ENCODE measurements around the gene ANKS1B. TPM values are rescaled to one million over a fixed set of nuclear protein-coding genes. Genes with fewer than 3 reads are reported as not detected.

Gene ANKS1B
- total and polyA plus RNA-seq, 10 of the 15 experiments (the other 5 are each of a cell fraction or from before 2014, with no cell fraction given): 0.16 to 1.3 (median 0.82) TPM; not detected in 7

- TF ChIP-seq IRF5 (IDR thresholded peaks at IDR 0.05; ENCODE audit: borderline replicate concordance) (no peak), RUNX3 (IDR thresholded peaks at IDR 0.05; ENCODE audit: low read length) (peak; percentile 96), HCFC1 (IDR thresholded peaks at IDR 0.05; ENCODE audit: low read length) (no peak), MXI1 (IDR thresholded peaks at IDR 0.05; ENCODE audit: low read depth, low read length) (no peak), E2F4 (IDR thresholded peaks at IDR 0.05; ENCODE audit: low read depth, low read length) (no peak), BCL3 (IDR thresholded peaks at IDR 0.05; ENCODE audit: borderline replicate concordance, insufficient read depth, low read depth, low read length, poor library complexity, severe bottlenecking) (no peak), CHD2 (IDR thresholded peaks at IDR 0.05; ENCODE audit: borderline replicate concordance, low read depth, low read length) (no peak), CBX3 (IDR thresholded peaks at IDR 0.05; ENCODE audit: borderline replicate concordance, low read depth) (no peak), SIN3A (IDR thresholded peaks at IDR 0.05; ENCODE audit: low read depth, low read length) (no peak), CBX5 (IDR thresholded peaks at IDR 0.05; ENCODE audit: low read depth) (no peak), HDAC2 (IDR thresholded peaks at IDR 0.05) (no peak), WRNIP1 (IDR thresholded peaks at IDR 0.05; ENCODE audit: borderline replicate concordance, low read depth, low read length) (no peak), CHD4 (IDR thresholded peaks at IDR 0.05) (no peak), TCF7 (IDR thresholded peaks at IDR 0.05; ENCODE audit: borderline replicate concordance) (no peak)
- TF ChIP-seq, protein P1, sequence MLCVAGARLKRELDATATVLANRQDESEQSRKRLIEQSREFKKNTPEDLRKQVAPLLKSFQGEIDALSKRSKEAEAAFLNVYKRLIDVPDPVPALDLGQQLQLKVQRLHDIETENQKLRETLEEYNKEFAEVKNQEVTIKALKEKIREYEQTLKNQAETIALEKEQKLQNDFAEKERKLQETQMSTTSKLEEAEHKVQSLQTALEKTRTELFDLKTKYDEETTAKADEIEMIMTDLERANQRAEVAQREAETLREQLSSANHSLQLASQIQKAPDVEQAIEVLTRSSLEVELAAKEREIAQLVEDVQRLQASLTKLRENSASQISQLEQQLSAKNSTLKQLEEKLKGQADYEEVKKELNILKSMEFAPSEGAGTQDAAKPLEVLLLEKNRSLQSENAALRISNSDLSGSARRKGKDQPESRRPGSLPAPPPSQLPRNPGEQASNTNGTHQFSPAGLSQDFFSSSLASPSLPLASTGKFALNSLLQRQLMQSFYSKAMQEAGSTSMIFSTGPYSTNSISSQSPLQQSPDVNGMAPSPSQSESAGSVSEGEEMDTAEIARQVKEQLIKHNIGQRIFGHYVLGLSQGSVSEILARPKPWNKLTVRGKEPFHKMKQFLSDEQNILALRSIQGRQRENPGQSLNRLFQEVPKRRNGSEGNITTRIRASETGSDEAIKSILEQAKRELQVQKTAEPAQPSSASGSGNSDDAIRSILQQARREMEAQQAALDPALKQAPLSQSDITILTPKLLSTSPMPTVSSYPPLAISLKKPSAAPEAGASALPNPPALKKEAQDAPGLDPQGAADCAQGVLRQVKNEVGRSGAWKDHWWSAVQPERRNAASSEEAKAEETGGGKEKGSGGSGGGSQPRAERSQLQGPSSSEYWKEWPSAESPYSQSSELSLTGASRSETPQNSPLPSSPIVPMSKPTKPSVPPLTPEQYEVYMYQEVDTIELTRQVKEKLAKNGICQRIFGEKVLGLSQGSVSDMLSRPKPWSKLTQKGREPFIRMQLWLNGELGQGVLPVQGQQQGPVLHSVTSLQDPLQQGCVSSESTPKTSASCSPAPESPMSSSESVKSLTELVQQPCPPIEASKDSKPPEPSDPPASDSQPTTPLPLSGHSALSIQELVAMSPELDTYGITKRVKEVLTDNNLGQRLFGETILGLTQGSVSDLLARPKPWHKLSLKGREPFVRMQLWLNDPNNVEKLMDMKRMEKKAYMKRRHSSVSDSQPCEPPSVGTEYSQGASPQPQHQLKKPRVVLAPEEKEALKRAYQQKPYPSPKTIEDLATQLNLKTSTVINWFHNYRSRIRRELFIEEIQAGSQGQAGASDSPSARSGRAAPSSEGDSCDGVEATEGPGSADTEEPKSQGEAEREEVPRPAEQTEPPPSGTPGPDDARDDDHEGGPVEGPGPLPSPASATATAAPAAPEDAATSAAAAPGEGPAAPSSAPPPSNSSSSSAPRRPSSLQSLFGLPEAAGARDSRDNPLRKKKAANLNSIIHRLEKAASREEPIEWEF (IDR thresholded peaks at IDR 0.05; ENCODE audit: insufficient replicate concordance, low read depth, low read length): no peak
- TF ChIP-seq, protein P2, sequence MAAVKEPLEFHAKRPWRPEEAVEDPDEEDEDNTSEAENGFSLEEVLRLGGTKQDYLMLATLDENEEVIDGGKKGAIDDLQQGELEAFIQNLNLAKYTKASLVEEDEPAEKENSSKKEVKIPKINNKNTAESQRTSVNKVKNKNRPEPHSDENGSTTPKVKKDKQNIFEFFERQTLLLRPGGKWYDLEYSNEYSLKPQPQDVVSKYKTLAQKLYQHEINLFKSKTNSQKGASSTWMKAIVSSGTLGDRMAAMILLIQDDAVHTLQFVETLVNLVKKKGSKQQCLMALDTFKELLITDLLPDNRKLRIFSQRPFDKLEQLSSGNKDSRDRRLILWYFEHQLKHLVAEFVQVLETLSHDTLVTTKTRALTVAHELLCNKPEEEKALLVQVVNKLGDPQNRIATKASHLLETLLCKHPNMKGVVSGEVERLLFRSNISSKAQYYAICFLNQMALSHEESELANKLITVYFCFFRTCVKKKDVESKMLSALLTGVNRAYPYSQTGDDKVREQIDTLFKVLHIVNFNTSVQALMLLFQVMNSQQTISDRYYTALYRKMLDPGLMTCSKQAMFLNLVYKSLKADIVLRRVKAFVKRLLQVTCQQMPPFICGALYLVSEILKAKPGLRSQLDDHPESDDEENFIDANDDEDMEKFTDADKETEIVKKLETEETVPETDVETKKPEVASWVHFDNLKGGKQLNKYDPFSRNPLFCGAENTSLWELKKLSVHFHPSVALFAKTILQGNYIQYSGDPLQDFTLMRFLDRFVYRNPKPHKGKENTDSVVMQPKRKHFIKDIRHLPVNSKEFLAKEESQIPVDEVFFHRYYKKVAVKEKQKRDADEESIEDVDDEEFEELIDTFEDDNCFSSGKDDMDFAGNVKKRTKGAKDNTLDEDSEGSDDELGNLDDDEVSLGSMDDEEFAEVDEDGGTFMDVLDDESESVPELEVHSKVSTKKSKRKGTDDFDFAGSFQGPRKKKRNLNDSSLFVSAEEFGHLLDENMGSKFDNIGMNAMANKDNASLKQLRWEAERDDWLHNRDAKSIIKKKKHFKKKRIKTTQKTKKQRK (IDR thresholded peaks at IDR 0.05; ENCODE audit: low read depth, low read length): no peak
Measured at GRCh38 chr12:99529966-99530365, 454.8 kb downstream of the ANKS1B start (continued).
